Hepatocyte (in vitro differentiated cells): Measurements from ENCODE around the gene HDAC11. TPM values are rescaled to one million over a fixed set of nuclear protein-coding genes. Genes with fewer than 3 reads are reported as not detected.
"Not testable (repeated sequence)": the region's sequence is repeated elsewhere in the genome, so short reads cannot be mapped to it uniquely, and the experiment has no call there.

Source experiments
- DNase-seq: peaks from one replicate; pipeline ENCODE4 v3.0.0-alpha.2; 2016; ENCODE audit warnings: low spot score
- H2AFZ ChIP-seq: fragments of 200-600 bp; sonication (generic); 2 replicates; pipeline ENCODE4 v1.6.0; 2016; ENCODE audit warnings: antibody characterized with exemption, mild to moderate bottlenecking
- H3K27ac ChIP-seq: fragments of 200-600 bp; sonication (generic); 2 replicates; pipeline ENCODE4 v1.5.1; 2016; ENCODE audit warnings: mild to moderate bottlenecking
- H3K27me3 ChIP-seq: fragments of 200-600 bp; sonication (generic); 2 replicates; pipeline ENCODE4 v1.6.1; 2016
- H3K36me3 ChIP-seq: fragments of 200-600 bp; sonication (generic); replicated peaks from 2 replicates; pipeline ENCODE4 v1.5.1; 2016; ENCODE audit warnings: low read depth; ENCODE audit not compliant: insufficient read depth
- H3K4me1 ChIP-seq: fragments of 200-600 bp; sonication (generic); 2 replicates; pipeline ENCODE4 v1.5.1; 2016; ENCODE audit warnings: mild to moderate bottlenecking, moderate library complexity; ENCODE audit not compliant: insufficient read depth
- H3K4me2 ChIP-seq: fragments of 200-600 bp; sonication (generic); 2 replicates; pipeline ENCODE4 v1.6.0; 2016
- H3K4me3 ChIP-seq: fragments of 200-600 bp; sonication (generic); 2 replicates; pipeline ENCODE4 v1.5.1; 2016; ENCODE audit warnings: mild to moderate bottlenecking
- H3K79me2 ChIP-seq: fragments of 200-600 bp; sonication (generic); 2 replicates; pipeline ENCODE4 v1.6.0; 2017; ENCODE audit warnings: mild to moderate bottlenecking
- H3K9me2 ChIP-seq: fragments of 200-600 bp; sonication (generic); replicated peaks from 2 replicates; pipeline ENCODE4 v1.6.0; 2017; ENCODE audit warnings: mild to moderate bottlenecking; ENCODE audit not compliant: insufficient read depth
- H3K9me3 ChIP-seq: fragments of 200-600 bp; sonication (generic); 2 replicates; pipeline ENCODE4 v1.5.1; 2016; ENCODE audit warnings: low read depth, mild to moderate bottlenecking
- H4K20me1 ChIP-seq: fragments of 200-600 bp; sonication (generic); 2 replicates; pipeline ENCODE4 v1.6.0; 2016; ENCODE audit warnings: mild to moderate bottlenecking; ENCODE audit not compliant: insufficient read depth, poor library complexity, severe bottlenecking
- CTCF ChIP-seq: fragments of 200-600 bp; sonication (generic); IDR thresholded peaks from 2 replicates; pipeline ENCODE4 v1.5.1; 2016; ENCODE audit warnings: antibody characterized with exemption, mild to moderate bottlenecking; ENCODE audit not compliant: poor library complexity
- EZH2 ChIP-seq: fragments of 200-600 bp; sonication (generic); IDR thresholded peaks from 2 replicates; pipeline ENCODE4 v1.6.1; 2016; ENCODE audit warnings: antibody characterized with exemption, mild to moderate bottlenecking, borderline replicate concordance
- EZH2phosphoT487 ChIP-seq: fragments of 200-600 bp; sonication (generic); IDR thresholded peaks from one replicate; pipeline ENCODE4 v1.6.1; 2018; ENCODE audit warnings: antibody characterized with exemption, mild to moderate bottlenecking, low read depth, moderate library complexity; ENCODE audit not compliant: unreplicated experiment, severe bottlenecking
- WGBS: methylation state at CpG from one replicate; pipeline ENCODE4 v1.1.6; 2016; ENCODE audit warnings: low lambda C conversion rate; ENCODE audit errors: missing lambda C conversion rate; 5-methylcytosine and 5-hydroxymethylcytosine counted together
- polyA plus RNA-seq: library from polyadenylated mRNA; unstranded; fragments of >200 nt; fragmentation: Nextera tagmentation; extraction: Ambion mirVana; gene quantifications from 2 replicates; pipeline ENCODE4 v1.2.1, GENCODE V29; 2016
- total RNA-seq: library from RNA; depleted of rRNA; stranded (reverse); fragments of >200 nt; gene quantifications from 2 replicates; pipeline ENCODE4 v1.2.3, GENCODE V29; 2014

HDAC11 gene
- total and polyA plus RNA-seq, 2 experiments from 2014 or later = 8.4 to 12.3 TPM

GRCh38 chr3:13440204-13440817 lies 39.8 kb upstream of the HDAC11 start:
- Histone ChIP-seq H4K20me1 (no peaks in the 10 kb centered on the region), H3K9me3 (no peaks in the 10 kb centered on the region), H3K9me2 (no peaks in the 10 kb centered on the region), H2AFZ (no peak overlapping the region), H3K79me2 (no peaks in the 10 kb centered on the region), H3K27me3 (no peaks in the 10 kb centered on the region), H3K27ac (no peak overlapping the region), H3K4me3 (no peak overlapping the region), H3K4me2 (no peak overlapping the region), H3K4me1 (no peaks in the 10 kb centered on the region), H3K36me3 (no peaks in the 10 kb centered on the region)
- WGBS = 86% methylated on average over 4 of the region's 4 CpGs
- no peak for DNase-seq
- no peak for TF ChIP-seq CTCF
- TF ChIP-seq EZH2phosphoT487 = no peak

GRCh38 chr3:13442882-13443281 lies 37.2 kb upstream of the HDAC11 start:
- H3K4me2 ChIP-seq = not testable (repeated sequence)

GRCh38 chr3:13451301-13451673 lies 28.8 kb upstream of the HDAC11 start:
- Histone ChIP-seq H3K27me3 (no peaks in the 10 kb centered on the region), H3K9me3 (no peaks in the 10 kb centered on the region), H4K20me1 (no peaks in the 10 kb centered on the region), H3K36me3 (no peaks in the 10 kb centered on the region), H3K4me3 (peak overlapping the region; percentile 37), H3K79me2 (no peaks in the 10 kb centered on the region), H3K4me1 (peaks cover 4% of the 10 kb centered on the region), H3K27ac (peak overlapping the region; percentile 35), H3K4me2 (peak overlapping the region; percentile 77), H2AFZ (peak overlapping the region; percentile 61), H3K9me2 (no peaks in the 10 kb centered on the region)
- WGBS = 8% methylated on average over 7 of the region's 7 CpGs
- DNase-seq = no peak
- no peak for TF ChIP-seq EZH2
- TF ChIP-seq CTCF = no peak
- no peak for TF ChIP-seq EZH2phosphoT487

More at GRCh38 chr3:13442882-13443281, 37.2 kb upstream of the HDAC11 start:
- not testable (repeated sequence) for H3K27me3 ChIP-seq, H3K4me1 ChIP-seq, H3K27ac ChIP-seq, H3K9me3 ChIP-seq, H3K4me3 ChIP-seq, H4K20me1 ChIP-seq, H3K9me2 ChIP-seq, H3K79me2 ChIP-seq, DNase-seq, H2AFZ ChIP-seq, H3K36me3 ChIP-seq
- 88% methylated on average over 2 of the region's 2 CpGs for WGBS

- peak; percentile 77 for DNase-seq
- WGBS = 28% methylated on average over 12 of the region's 12 CpGs
These were observed 27.4 kb upstream of the HDAC11 start for GRCh38 chr3:13452490-13453335.

More at GRCh38 chr3:13452490-13453335, 27.4 kb upstream of the HDAC11 start:
- Histone ChIP-seq H4K20me1 (no peaks in the 10 kb centered on the region), H3K27me3 (no peaks in the 10 kb centered on the region), H2AFZ (peak overlapping the region; percentile 88), H3K27ac (peak overlapping the region; percentile 78), H3K4me1 (peaks cover 4% of the 10 kb centered on the region), H3K9me2 (no peaks in the 10 kb centered on the region), H3K9me3 (no peaks in the 10 kb centered on the region), H3K4me2 (peak overlapping the region; percentile 77), H3K79me2 (no peaks in the 10 kb centered on the region), H3K4me3 (no peak overlapping the region), H3K36me3 (no peaks in the 10 kb centered on the region)
- TF ChIP-seq EZH2 = no peak
- no peak for TF ChIP-seq EZH2phosphoT487
- TF ChIP-seq CTCF = peak; percentile 69
